Fibroblast of peridontal ligament (primary cell): ENCODE results near the gene ONECUT2.
"Not testable (repeated sequence)": the region's sequence is repeated elsewhere in the genome, so short reads cannot be mapped to it uniquely, and the experiment has no call there.

Source experiments
- DNase-seq: peaks from one replicate; pipeline ENCODE4 v3.0.0-alpha.2; 2010; ENCODE audit errors: extremely low read depth

ONECUT2 gene

GRCh38 chr18:57445488-57446319 is 10.5 kb downstream of the ONECUT2 start:
- no peak for DNase-seq

DNA sequence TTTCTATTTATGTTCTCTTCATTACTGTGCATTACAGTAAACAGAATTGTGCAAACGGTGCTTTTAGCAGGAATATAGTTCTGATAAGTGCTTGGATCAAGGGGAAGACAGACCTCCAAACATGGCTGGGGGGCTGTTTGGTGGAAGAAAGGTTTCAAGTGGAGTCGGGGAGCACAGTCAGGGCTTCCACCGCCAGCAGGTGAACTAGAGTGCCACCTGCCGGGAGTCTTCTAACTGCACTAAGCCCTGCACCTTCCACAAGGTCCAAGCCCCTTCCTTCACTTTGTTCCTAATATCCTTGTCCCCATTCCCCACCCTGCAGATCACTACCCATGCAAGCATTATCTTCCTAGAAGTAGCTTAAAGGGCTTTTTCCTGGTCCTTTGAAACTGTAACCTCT is 11.1 kb downstream of the ONECUT2 start:
- DNase-seq = no peak

GRCh38 chr18:57447154-57447621 is 12.0 kb downstream of the ONECUT2 start:
- peak; percentile 6 for DNase-seq

DNA sequence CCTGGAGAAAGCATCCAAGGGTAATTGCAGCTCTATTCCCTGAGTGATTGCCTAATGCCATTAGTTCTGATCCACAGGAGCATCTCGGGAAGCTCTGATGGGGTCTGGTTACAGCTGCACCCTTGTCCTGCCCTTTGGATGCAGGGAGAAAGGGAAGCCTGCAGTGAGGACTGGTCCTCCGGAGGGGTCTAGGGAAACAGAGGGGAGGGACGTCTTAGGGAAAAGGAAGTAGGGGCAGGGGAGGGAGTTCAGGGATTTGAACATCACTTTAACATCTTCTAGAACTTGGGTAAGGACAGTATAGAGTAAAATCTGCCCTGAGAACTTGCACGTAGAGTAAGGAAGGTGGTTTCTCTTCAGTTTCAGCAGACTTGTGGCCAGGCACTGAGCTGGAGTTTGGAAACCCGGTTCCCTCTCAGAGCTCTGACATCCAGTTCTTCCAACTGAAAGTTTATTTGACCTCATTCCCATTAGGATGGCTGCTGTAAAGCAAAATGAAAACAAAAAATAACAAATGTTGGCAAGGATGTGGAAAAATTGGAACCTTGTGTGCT is 20.5 kb downstream of the ONECUT2 start:
- DNase-seq = no peak

DNA sequence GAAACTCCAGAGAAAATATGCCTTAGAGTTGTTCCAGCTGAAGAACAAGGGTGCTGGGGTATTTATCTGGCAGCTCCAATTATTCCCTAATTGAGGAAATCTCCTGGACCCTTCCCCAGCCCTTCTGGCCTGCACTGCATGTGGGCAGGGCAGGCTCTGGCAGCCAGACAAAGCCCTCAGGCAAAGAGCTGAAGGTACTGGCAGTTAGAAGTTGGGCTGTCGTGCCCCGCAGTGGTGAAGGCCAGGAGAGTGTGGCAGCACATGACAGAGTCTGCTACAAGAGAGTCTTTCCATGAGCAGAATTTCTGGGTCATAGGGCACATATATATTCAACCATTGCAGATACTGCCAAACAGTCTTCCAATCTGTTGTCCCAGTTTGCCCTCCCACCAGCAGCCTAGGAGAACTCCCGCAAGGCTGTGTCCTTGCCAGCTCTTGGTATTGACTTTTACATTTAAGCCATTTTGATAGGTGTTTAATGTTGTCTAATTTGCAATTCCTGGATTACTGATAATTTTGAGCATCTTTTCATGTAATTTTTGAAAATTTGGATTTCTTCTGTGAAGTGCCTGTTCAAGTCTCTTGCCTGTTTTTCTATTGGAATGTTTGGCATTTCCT is 26.6 kb downstream of the ONECUT2 start:
- no peak for DNase-seq

DNA sequence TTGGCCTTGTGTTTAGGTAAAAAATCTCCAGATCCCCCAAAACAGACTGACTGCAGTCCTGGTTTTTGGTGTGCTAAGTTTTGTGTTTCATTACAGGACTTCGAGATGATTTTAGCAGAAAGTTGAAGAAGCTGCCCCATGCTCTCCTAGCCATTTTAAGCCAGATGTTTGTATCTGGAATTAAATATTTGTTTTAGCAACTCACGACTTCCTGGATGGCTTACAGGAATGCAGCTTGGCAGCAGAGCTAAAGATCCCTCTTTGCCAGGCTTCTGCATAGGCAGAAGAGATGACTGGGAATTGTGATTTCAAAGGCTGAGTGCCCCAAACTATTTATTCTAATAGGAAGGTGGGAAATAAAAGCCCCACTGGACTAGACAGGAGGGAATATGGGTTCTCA is 31.1 kb downstream of the ONECUT2 start:
- peak; percentile 2 for DNase-seq

DNA sequence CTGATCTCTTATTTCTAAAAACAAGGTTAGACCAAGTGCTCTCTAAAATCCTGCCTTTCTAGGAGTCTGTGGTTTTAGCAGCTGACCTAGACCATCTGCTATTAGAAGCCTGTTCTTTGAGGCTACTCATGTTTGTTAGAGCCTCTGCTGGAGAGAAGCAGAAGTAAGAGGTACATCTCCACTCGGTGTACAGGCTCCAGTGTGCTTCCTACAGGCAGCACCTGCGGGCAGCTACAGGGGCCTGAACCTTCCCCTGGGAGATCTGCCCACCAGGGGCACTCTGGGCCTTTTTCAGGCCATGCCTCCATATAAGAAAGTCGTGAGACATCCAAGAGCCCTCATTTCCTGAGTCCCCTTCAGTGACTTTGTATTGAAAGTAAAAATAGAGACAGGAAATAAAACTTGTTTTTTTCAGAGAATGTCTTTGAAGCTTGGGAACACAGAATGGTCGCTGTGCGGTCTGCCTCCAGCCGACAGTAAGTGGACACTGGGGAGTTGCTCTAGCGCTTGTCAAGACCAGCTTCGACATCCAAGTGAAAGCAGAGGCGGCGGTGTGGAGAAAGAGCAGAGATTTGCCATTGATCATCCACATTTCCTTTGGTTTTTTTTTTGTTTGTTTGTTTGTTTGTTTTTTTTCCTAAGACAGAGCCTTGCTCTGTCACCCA is 31.7 kb downstream of the ONECUT2 start:
- DNase-seq = no peak

- no peak for DNase-seq
These were observed 34.7 kb downstream of the ONECUT2 start for GRCh38 chr18:57469884-57470283.

DNA sequence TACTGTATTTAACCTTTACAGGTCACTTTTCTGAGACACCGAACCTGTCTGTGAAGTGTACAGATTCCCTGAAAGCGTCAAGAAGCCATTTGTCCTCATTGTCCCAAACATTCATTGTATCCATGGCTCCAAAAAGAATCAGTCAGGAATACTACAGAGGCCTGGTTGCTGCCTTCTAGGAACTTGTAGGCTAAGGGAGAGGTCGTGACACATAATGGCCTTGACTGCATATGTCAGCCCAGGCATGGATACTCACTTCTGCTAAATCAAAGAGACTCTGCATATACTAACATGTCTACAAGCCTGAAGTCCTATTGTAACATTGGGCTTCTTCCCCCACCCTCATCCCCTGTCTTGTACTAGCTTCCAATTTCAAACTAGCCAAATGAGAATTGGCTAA is 40.2 kb downstream of the ONECUT2 start:
- no peak for DNase-seq

GRCh38 chr18:57475903-57476302 is 40.7 kb downstream of the ONECUT2 start:
- no peak for DNase-seq

GRCh38 chr18:57480733-57481132 is 45.6 kb downstream of the ONECUT2 start:
- no peak for DNase-seq

- DNase-seq = no peak
These were observed 62.5 kb downstream of the ONECUT2 start for GRCh38 chr18:57497372-57498294.

GRCh38 chr18:57498682-57499256 is 63.6 kb downstream of the ONECUT2 start:
- DNase-seq = no peak

DNA sequence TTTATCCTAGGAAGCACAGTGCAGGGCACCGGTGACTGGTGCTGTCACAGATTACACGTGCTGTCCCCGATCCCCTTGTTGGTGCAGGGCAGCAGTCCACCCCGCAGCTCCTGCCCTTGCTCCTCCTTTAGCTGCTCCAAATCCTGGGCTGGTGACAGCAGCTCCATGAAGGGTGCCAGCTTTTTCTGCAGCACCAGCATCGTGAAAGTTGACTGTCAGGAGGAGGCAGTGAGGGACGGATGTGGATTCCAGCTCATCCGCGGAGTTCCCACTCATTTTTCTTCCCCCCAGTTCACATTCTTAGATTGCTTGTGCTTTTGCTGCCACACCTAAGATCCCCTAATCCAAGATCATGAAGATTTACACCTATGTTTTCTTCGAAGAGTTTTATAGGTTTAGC is 67.5 kb downstream of the ONECUT2 start:
- DNase-seq = no peak

DNA sequence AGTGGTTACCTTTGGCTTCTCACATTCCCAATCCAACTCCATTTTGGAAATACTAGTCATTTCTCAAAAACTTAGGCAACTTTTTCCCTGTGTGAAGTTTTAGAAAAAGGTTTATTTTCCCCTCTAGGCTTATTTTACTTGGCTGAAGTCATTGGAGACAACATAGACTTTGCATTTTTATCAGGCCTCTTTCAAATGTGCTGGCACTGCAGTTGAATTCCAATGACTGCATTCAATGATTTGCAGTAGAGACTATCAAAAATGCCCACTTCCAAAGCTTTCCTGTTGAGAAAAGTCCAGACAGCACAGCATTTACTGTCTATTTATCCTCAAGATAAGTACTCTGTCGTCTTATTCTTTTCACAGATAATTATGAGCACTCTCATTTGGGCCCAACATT is 70.1 kb downstream of the ONECUT2 start:
- peak; percentile 6 for DNase-seq

DNA sequence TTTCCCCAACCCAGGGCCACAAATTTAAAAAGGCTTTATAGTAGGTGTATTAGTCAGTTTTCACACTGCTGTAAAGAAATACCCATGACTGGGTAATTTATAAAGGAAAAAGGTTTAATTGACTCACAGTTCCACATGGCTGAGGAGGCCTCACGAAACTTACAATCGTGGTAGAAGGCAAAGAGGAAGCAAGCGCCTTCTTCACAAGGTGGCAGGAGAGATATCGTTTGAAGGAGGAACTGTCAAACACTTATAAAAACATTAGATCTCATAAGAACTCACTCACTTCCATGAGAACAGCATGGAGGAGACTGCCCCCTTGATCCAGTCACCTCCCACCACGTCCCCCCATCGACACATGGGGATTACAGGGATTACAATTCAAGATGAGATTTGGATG is 80.9 kb downstream of the ONECUT2 start:
- DNase-seq = no peak

GRCh38 chr18:57518533-57518932 is 83.4 kb downstream of the ONECUT2 start:
- no peak for DNase-seq

GRCh38 chr18:57519668-57520424 is 84.7 kb downstream of the ONECUT2 start:
- DNase-seq = no peak

GRCh38 chr18:57522348-57522747 is 87.2 kb downstream of the ONECUT2 start:
- not testable (repeated sequence) for DNase-seq
